Measurements from ENCODE around the gene DENND6B. TPM values are rescaled to one million over a fixed set of nuclear protein-coding genes. Genes with fewer than 3 reads are reported as not detected.

The DENND6B gene
- total RNA-seq, 1 donor from 2014 or later: 7.7 TPM

- no peak overlapping the region for H3K27ac Mint-ChIP-seq (ENCODE audit: unreplicated experiment)
- peaks cover 6% of the 10 kb centered on the region for H3K36me3 Mint-ChIP-seq (ENCODE audit: low read depth)
- H3K4me3 Mint-ChIP-seq (ENCODE audit: unreplicated experiment): no peak overlapping the region
- TF ChIP-seq CTCF (IDR thresholded peaks at IDR 0.05): no peak
- H3K9me3 Mint-ChIP-seq (ENCODE audit: low read depth): no peaks in the 10 kb centered on the region
- no peak for DNase-seq (ENCODE audit: low spot score)
- H3K4me1 Mint-ChIP-seq (ENCODE audit: low read depth): peaks cover 6% of the 10 kb centered on the region
- H3K27me3 Mint-ChIP-seq (ENCODE audit: low read depth): no peaks in the 10 kb centered on the region
Measured at GRCh38 chr22:50357222-50357621, 30.4 kb upstream of the DENND6B start.

- no peak overlapping the region for H3K4me3 Mint-ChIP-seq (ENCODE audit: unreplicated experiment)
- DNase-seq (ENCODE audit: low spot score): no peak
- H3K27ac Mint-ChIP-seq (ENCODE audit: unreplicated experiment): no peak overlapping the region
- no peak for TF ChIP-seq CTCF (IDR thresholded peaks at IDR 0.05)
- H3K36me3 Mint-ChIP-seq (ENCODE audit: low read depth): peaks cover 6% of the 10 kb centered on the region
- H3K27me3 Mint-ChIP-seq (ENCODE audit: low read depth): no peaks in the 10 kb centered on the region
- H3K9me3 Mint-ChIP-seq (ENCODE audit: low read depth): no peaks in the 10 kb centered on the region
- H3K4me1 Mint-ChIP-seq (ENCODE audit: low read depth): no peaks in the 10 kb centered on the region
Measured at GRCh38 chr22:50356186-50356585, 29.4 kb upstream of the DENND6B start.

- Mint-ChIP-seq H3K36me3 (ENCODE audit: low read depth) (peaks cover under 1% of the 10 kb centered on the region), H3K9me3 (ENCODE audit: low read depth) (no peaks in the 10 kb centered on the region), H3K4me1 (ENCODE audit: low read depth) (no peaks in the 10 kb centered on the region), H3K27ac (ENCODE audit: unreplicated experiment) (no peak overlapping the region), H3K4me3 (ENCODE audit: unreplicated experiment) (no peak overlapping the region), H3K27me3 (ENCODE audit: low read depth) (no peaks in the 10 kb centered on the region)
- DNase-seq (ENCODE audit: low spot score): no peak
- no peak for TF ChIP-seq CTCF (IDR thresholded peaks at IDR 0.05)
Measured at GRCh38 chr22:50348058-50348457, 21.2 kb upstream of the DENND6B start.

- H3K4me3 Mint-ChIP-seq (ENCODE audit: unreplicated experiment): no peak overlapping the region
- peaks cover 4% of the 10 kb centered on the region for H3K4me1 Mint-ChIP-seq (ENCODE audit: low read depth)
- DNase-seq (ENCODE audit: low spot score): no peak
- no peaks in the 10 kb centered on the region for H3K9me3 Mint-ChIP-seq (ENCODE audit: low read depth)
- no peaks in the 10 kb centered on the region for H3K27me3 Mint-ChIP-seq (ENCODE audit: low read depth)
- H3K36me3 Mint-ChIP-seq (ENCODE audit: low read depth): no peaks in the 10 kb centered on the region
- no peak overlapping the region for H3K27ac Mint-ChIP-seq (ENCODE audit: unreplicated experiment)
- no peak for TF ChIP-seq CTCF (IDR thresholded peaks at IDR 0.05)
Measured at GRCh38 chr22:50347157-50347556, 20.3 kb upstream of the DENND6B start.

GRCh38 chr22:50346470-50346869, 19.7 kb upstream of the DENND6B start:
- Mint-ChIP-seq H3K36me3 (ENCODE audit: low read depth) (no peaks in the 10 kb centered on the region), H3K9me3 (ENCODE audit: low read depth) (no peaks in the 10 kb centered on the region), H3K4me1 (ENCODE audit: low read depth) (peaks cover 6% of the 10 kb centered on the region), H3K4me3 (ENCODE audit: unreplicated experiment) (no peak overlapping the region), H3K27ac (ENCODE audit: unreplicated experiment) (no peak overlapping the region), H3K27me3 (ENCODE audit: low read depth) (no peaks in the 10 kb centered on the region)
- no peak for TF ChIP-seq CTCF (IDR thresholded peaks at IDR 0.05)
- no peak for DNase-seq (ENCODE audit: low spot score)

All from chondrocyte (in vitro differentiated cells).